ENCODE results near the gene GPR55. TPM values are rescaled to one million over a fixed set of nuclear protein-coding genes. Genes with fewer than 3 reads are reported as not detected.

Gene GPR55
- total RNA-seq, 1 experiment from 2014 or later: not detected

GRCh38 chr2:230952226-230952956, 27.3 kb upstream of the GPR55 start:
- H3K18ac ChIP-seq (ENCODE audit: insufficient read length, low read depth, low read length): no peak overlapping the region
- no peak overlapping the region for H2BK5ac ChIP-seq (ENCODE audit: insufficient read length, low read length)
- no peaks in the 10 kb centered on the region for H3K9me3 ChIP-seq (ENCODE audit: control insufficient read depth, low read depth, low read length)
- no peak overlapping the region for H3K27ac Mint-ChIP-seq
- H3K27me3 ChIP-seq (ENCODE audit: insufficient read depth, low read length): no peaks in the 10 kb centered on the region; the same call in 1 of the 2 replicates
- H3K79me2 ChIP-seq (ENCODE audit: insufficient read depth, low read length): no peaks in the 10 kb centered on the region
- H3K4me3 Mint-ChIP-seq: no peak overlapping the region
- H4K5ac ChIP-seq (ENCODE audit: insufficient read length, low read depth, low read length): no peak overlapping the region
- no peak overlapping the region for H4K8ac ChIP-seq (replicated peaks; ENCODE audit: insufficient read length, low read depth, low read length)
- peaks cover 5% of the 10 kb centered on the region for H3K23me2 ChIP-seq (ENCODE audit: insufficient read length, low read depth, low read length, poor library complexity, severe bottlenecking)
- H3T11ph ChIP-seq (ENCODE audit: low read length): no peak overlapping the region
- H2AFZ ChIP-seq (ENCODE audit: low read length): no peak overlapping the region
- no peak overlapping the region for H2AK5ac ChIP-seq (ENCODE audit: insufficient read length, low read length)
- H3K27me3 Mint-ChIP-seq (ENCODE audit: low read depth): peaks cover 13% of the 10 kb centered on the region
- no peaks in the 10 kb centered on the region for H3K79me1 ChIP-seq (ENCODE audit: insufficient read depth, low read depth, low read length, poor library complexity, severe bottlenecking)
- no peak overlapping the region for H2BK15ac ChIP-seq (ENCODE audit: low read depth, low read length)
- H3K4me1 Mint-ChIP-seq: peaks cover 16 to 17% of the 10 kb centered on the region in 2 experiments
- no peak overlapping the region for H3K14ac ChIP-seq (ENCODE audit: insufficient read depth, low read length)
- H3K4me2 ChIP-seq (ENCODE audit: insufficient read depth, insufficient read length, low read length): no peak overlapping the region
- H4K91ac ChIP-seq (ENCODE audit: insufficient read length, low read depth, low read length): no peak overlapping the region
- no peak overlapping the region for H2BK120ac ChIP-seq (ENCODE audit: low read depth, low read length, poor library complexity, severe bottlenecking)
- H2BK12ac ChIP-seq (ENCODE audit: insufficient read length, low read depth, low read length): no peak overlapping the region
- no peaks in the 10 kb centered on the region for H3K36me3 Mint-ChIP-seq (ENCODE audit: insufficient read depth in 1 of 3, low read depth in 3 of 3)
- peaks cover 0 to 2% of the 10 kb centered on the region in 2 experiments; a peak in 1 of 5 replicates for H3K9me3 Mint-ChIP-seq
- no peak overlapping the region for H3K56ac ChIP-seq (ENCODE audit: insufficient read length, low read depth, low read length)
- H3K27ac ChIP-seq (ENCODE audit: insufficient read length, low read depth, low read length): no peak overlapping the region
- no peak for TF ChIP-seq CTCF (conservative IDR thresholded peaks at IDR 0.05)
- no peak for DNase-seq
- H3K4me1 ChIP-seq (ENCODE audit: insufficient read depth, low read length): no peaks in the 10 kb centered on the region
- H3K23ac ChIP-seq (ENCODE audit: insufficient read length, low read depth, low read length): no peak overlapping the region
- no peaks in the 10 kb centered on the region for H4K20me1 ChIP-seq (ENCODE audit: control insufficient read depth, insufficient read depth, insufficient read length)
- H2BK20ac ChIP-seq (ENCODE audit: low read depth, low read length, poor library complexity, severe bottlenecking): no peak overlapping the region
- WGBS (ENCODE audit: extremely low coverage, insufficient read length, low lambda C conversion rate): no CpG with 5 or more reads among the region's 10 CpGs
- H3K9ac ChIP-seq (ENCODE audit: extremely low read depth, insufficient read length, low read length): no peak overlapping the region
- H3K4ac ChIP-seq (ENCODE audit: low read depth, low read length): no peak overlapping the region
